ENCODE measurements around the gene PRKAR1B. TPM values are rescaled to one million over a fixed set of nuclear protein-coding genes. Genes with fewer than 3 reads are reported as not detected.

Gene PRKAR1B
- total RNA-seq, 1 experiment from 2014 or later: 6.9 TPM

DNA sequence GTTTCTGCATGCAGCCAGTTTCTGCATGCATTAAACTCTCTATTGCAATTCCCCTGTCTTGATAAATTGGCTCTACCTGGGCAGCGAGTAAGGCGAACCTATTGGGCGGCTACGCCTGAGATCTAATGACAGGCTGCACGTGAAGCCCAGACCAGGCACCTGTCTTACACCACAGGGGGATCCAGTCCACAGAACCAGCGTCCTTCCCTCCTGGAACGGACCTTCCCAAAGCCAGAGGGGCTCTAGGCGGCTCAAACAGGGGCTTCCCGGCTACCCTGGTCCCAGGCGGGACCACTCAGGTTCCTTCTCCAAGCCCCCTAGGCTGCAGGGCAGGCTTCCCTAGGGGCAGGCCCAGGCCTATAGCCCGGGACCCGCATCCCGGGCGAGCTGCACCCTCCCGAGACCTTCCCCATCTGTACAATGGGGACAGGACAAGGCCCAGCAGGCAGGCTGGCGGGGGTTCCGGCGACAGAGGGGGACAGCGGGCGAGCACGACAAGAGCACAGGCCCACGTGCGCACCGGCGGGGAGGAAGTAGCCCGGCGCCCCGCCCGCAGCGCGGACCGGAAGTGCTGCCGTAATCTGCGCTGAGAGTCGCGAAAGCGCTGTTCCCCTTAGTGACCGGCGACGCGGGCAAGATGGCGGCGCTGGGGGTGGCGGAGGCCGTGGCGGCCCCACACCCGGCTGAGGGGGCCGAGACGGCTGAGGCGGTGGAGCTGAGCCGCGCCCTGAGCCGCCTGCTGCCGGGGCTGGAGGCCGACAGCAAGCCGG is 812 bp downstream of the PRKAR1B start, which contains the start of gene DNAAF5:
Gene DNAAF5, plus strand, starts transcription at position 616 of the 770 bp plus-strand sequence. Its CDS starts 22 bp downstream, at position 638.
- no peaks in the 10 kb centered on the region for H3K9me3 ChIP-seq (replicated peaks)
- DNase-seq: peak; percentile 76 to 81
- H3K4me1 ChIP-seq: no peaks in the 10 kb centered on the region
- no peaks in the 10 kb centered on the region for H3K27me3 ChIP-seq
- peak within 1 kb of the TSS; percentile 92 for H3K4me3 ChIP-seq
- peak within 1 kb of the TSS; percentile 52 for H3K27ac ChIP-seq
- no peaks in the 10 kb centered on the region for H3K36me3 ChIP-seq

DNA sequence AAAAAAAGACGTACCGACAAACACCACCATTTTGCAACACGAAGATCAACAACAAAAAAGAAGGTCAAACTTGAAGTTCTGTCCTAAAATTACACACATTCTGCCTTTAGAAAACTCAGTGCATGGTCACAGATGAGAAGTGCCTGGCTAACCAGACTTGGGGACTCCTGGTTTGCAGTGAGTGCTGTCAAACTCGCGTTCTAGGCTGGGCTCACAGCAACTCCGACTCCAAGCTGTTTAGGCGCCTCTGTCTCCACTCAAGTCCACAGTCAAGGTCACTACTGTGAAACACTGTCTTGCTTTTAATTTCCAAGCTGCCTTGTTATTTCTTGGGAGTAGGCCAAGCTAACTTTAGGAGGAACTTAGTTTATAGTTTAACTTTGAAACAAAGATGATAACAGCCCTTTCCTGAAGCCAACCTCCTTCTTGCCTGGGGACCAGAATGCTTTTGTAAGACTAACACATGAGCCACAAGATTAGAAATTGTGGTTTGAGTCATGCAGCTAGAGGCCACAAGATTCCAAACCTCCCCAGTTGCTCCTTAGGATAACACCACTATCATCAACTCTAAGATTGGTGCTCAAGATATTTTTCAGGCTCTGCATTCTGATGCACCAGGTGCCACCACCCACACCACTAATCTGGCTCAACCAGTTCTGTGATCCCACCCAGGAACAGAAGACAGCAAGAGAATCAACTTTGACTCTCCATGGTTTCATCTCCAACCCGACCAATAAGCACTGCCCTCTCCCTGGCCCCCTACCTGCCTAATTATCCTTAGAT is 1.7 kb downstream of the PRKAR1B start:
- H3K27me3 ChIP-seq: no peaks in the 10 kb centered on the region
- DNase-seq: no peak
- H3K9me3 ChIP-seq (replicated peaks): no peaks in the 10 kb centered on the region
- H3K27ac ChIP-seq: no peak overlapping the region
- no peaks in the 10 kb centered on the region for H3K4me1 ChIP-seq
- H3K36me3 ChIP-seq: no peaks in the 10 kb centered on the region
- no peak overlapping the region for H3K4me3 ChIP-seq

DNA sequence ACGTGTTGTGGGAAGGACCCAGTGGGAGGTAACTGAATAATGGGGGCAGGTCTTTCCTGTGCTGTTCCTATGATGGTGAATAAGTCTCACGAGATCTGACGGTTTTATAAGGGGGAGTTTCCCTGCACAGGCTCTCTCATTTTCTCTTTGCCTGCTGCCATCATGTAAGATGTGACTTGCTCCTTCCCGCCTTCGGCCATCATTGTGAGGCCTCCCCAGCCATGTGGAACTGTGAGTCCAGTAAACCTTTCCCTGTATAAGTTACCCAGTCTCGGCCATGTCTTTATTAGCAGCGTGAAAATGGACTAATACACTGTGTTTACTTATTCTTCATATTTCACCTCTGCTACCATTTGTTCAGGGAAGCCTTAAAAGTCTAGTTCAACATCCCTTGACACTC is 2.8 kb downstream of the PRKAR1B start:
- no peak overlapping the region for H3K27ac ChIP-seq
- DNase-seq: no peak
- H3K4me3 ChIP-seq: no peak overlapping the region
- H3K36me3 ChIP-seq: no peaks in the 10 kb centered on the region
- no peaks in the 10 kb centered on the region for H3K9me3 ChIP-seq (replicated peaks)
- no peaks in the 10 kb centered on the region for H3K4me1 ChIP-seq
- H3K27me3 ChIP-seq: no peaks in the 10 kb centered on the region

DNA sequence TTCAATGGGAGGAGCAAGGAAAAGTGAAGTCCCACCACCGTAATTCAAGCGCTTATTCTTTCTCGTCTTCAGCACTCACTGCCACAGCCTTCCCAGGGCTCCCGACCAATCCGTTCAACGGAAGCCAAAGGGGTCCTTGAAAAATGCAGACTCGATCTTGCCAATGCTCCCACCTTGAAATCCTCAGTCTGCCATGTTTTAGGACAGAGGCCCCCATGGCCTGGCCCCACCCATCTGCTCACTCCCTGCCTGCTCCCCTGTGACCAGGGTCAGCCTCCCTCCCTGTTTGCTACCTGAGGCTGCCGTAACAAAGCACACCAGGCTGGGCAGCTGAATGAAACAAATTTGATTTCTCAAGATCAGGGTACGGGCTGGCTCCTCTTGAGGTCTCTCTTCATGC is 3.5 kb downstream of the PRKAR1B start:
- Histone ChIP-seq H3K36me3 (no peaks in the 10 kb centered on the region), H3K4me1 (no peaks in the 10 kb centered on the region), H3K9me3 (replicated peaks) (no peaks in the 10 kb centered on the region), H3K4me3 (no peak overlapping the region), H3K27me3 (no peaks in the 10 kb centered on the region), H3K27ac (no peak overlapping the region)
- no peak for DNase-seq

DNA sequence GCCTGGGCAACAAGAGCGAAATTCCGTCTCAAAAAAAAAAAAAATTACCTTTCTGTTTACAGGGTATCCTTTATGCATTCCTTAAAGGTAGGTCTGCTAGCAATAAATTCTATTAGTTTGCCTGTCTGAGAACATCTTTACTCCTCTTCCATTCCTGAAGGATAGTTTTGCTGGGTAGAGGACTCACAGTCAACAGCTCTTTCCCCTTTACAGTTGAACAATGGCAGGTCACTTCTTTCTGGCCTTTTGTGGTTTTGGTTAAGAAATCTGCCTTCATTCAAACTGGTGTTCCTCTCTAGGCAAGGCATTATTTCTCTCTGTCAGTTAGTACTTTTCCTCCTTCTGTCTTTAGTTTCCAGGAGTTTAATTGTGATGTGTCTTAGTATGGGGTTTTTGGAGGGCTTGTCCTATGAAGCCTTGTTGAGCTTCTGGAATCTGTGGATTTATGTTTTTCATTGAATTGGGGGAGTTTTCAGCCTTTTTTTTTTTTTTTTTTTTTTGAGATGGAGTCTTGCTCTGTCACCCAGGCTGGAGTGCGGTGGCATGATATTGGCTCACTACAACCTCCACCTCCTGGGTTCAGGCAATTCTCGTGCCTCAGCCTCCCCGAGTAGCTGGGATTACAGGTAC is 5.3 kb downstream of the PRKAR1B start:
- DNase-seq: no peak
- Histone ChIP-seq H3K36me3 (no peaks in the 10 kb centered on the region), H3K4me3 (no peak overlapping the region), H3K4me1 (no peaks in the 10 kb centered on the region), H3K9me3 (replicated peaks) (no peaks in the 10 kb centered on the region), H3K27ac (no peak overlapping the region), H3K27me3 (no peaks in the 10 kb centered on the region)

DNA sequence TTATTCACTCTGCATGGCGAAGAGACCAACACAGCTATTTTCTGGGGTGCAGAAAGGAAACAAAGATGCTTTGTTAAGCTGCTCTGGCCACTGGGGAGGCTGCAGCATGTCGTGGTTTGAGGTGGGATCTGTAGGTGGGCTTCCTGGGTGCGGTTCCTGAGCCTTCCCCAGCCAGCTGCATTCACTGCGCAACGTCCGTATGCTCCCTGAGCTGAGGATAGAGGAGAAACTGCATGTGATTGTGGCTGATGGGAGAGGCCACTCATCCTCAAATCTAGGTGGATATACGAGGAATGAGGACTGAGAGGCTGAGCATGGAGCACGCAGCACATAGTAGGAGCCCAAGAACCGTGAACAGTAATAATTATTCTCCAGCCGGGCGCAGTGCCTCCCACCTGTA is 10.4 kb downstream of the PRKAR1B start:
- Histone ChIP-seq H3K9me3 (replicated peaks) (no peaks in the 10 kb centered on the region), H3K4me3 (no peak overlapping the region), H3K27ac (no peak overlapping the region), H3K27me3 (no peaks in the 10 kb centered on the region), H3K4me1 (no peaks in the 10 kb centered on the region), H3K36me3 (no peaks in the 10 kb centered on the region)
- DNase-seq: no peak

DNA sequence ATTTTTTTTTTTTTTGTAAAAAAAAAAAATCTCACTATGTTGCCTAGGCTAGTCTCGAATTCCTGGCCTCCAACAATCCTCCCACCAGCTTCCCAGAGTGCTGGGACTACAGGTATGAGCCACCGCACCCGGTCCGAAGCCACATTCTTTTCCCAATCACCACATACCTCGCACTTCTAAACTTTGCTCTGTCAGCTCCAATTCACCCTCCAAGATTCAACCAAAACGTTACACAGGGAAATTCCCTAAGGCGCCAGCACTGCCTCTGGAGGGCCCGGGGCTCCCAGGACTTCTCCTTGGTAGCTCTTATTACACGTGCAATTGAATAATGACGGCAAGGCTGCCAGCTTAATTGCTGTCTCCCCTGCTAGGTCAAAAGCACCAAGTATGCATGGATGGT is 10.9 kb downstream of the PRKAR1B start:
- H3K4me1 ChIP-seq: no peaks in the 10 kb centered on the region
- H3K27me3 ChIP-seq: no peaks in the 10 kb centered on the region
- no peak overlapping the region for H3K4me3 ChIP-seq
- H3K36me3 ChIP-seq: no peaks in the 10 kb centered on the region
- no peak for DNase-seq
- H3K27ac ChIP-seq: no peak overlapping the region
- no peaks in the 10 kb centered on the region for H3K9me3 ChIP-seq (replicated peaks)

DNA sequence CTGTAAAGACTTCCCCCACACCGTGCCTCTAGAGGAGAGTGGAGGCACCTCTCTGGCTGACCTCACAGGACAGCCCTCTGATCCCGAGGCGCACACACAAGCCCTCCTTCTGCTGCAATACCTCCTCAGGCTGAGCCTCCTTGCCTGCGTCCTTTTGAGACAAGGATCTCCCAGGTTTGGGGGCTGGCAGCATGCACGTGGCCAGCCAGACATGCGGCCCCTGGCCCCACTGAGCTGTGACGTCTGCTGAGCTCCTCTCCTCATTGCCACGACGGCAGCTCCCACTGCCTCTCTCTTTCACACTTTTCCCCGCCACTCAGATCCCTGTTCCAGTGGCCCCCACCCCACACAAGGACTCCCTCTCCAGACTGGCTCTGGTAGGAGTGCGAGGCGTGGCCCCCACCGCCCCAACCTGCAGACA is 12.8 kb downstream of the PRKAR1B start:
- no peaks in the 10 kb centered on the region for H3K4me1 ChIP-seq
- H3K36me3 ChIP-seq: no peaks in the 10 kb centered on the region
- H3K4me3 ChIP-seq: no peak overlapping the region
- no peak for DNase-seq
- H3K27me3 ChIP-seq: no peaks in the 10 kb centered on the region
- no peak overlapping the region for H3K27ac ChIP-seq
- no peaks in the 10 kb centered on the region for H3K9me3 ChIP-seq (replicated peaks)

DNA sequence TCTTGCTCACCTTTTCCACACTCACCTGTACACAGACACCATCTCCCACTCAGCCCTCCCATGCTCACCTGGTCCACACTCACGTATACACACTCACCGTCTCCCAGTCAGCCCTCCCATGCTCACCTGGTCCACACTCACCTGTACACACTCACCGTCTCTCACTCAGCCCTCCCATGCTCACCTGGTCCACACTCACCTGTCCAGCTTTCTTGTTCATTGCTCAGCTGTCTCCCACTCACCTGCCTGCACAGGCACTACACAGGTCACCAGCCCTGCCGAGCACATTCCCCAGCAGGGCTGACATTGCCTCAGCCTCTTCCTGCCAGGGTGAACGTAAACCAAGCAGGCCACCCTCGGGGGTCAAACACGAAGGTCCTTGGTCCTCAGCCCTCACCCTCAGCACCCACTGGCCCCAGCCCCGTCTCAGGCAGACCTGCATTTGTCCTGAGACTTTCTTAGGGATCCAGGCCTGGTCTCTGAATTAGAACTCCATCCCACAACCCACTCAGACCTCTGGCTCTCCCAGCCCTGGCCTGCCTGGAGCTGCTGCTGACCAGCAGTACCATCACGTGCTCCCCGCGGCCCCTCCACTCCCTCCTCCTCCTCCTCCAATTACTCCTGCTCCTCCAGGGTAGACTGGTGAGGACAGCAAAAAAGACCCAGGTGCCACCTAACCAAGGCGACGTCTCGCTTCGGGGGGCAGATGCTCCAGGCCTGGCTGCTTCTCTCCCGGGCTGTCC is 13.4 kb downstream of the PRKAR1B start:
- no peak overlapping the region for H3K27ac ChIP-seq
- no peak overlapping the region for H3K4me3 ChIP-seq
- H3K27me3 ChIP-seq: no peaks in the 10 kb centered on the region
- H3K4me1 ChIP-seq: no peaks in the 10 kb centered on the region
- no peak for DNase-seq
- H3K9me3 ChIP-seq (replicated peaks): no peaks in the 10 kb centered on the region
- no peaks in the 10 kb centered on the region for H3K36me3 ChIP-seq

DNA sequence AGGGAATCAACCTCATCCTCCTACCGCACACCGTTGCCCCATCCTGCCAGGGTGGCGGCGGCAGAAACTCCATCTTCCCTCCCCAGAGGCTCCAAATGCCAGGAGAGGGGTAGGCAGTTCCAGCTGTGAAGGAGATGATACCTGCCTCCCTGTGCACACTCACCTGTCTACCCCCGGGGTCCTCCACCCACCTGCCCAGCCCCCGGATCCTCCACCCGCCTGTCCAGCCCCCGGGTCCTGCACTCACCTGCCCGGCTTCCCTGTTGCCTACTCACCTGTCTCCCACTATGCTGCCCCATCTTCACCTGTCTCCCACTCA is 14.0 kb downstream of the PRKAR1B start:
- no peaks in the 10 kb centered on the region for H3K4me1 ChIP-seq
- H3K27me3 ChIP-seq: no peaks in the 10 kb centered on the region
- no peak for DNase-seq
- no peaks in the 10 kb centered on the region for H3K9me3 ChIP-seq (replicated peaks)
- no peak overlapping the region for H3K4me3 ChIP-seq
- H3K27ac ChIP-seq: no peak overlapping the region
- no peaks in the 10 kb centered on the region for H3K36me3 ChIP-seq

DNA sequence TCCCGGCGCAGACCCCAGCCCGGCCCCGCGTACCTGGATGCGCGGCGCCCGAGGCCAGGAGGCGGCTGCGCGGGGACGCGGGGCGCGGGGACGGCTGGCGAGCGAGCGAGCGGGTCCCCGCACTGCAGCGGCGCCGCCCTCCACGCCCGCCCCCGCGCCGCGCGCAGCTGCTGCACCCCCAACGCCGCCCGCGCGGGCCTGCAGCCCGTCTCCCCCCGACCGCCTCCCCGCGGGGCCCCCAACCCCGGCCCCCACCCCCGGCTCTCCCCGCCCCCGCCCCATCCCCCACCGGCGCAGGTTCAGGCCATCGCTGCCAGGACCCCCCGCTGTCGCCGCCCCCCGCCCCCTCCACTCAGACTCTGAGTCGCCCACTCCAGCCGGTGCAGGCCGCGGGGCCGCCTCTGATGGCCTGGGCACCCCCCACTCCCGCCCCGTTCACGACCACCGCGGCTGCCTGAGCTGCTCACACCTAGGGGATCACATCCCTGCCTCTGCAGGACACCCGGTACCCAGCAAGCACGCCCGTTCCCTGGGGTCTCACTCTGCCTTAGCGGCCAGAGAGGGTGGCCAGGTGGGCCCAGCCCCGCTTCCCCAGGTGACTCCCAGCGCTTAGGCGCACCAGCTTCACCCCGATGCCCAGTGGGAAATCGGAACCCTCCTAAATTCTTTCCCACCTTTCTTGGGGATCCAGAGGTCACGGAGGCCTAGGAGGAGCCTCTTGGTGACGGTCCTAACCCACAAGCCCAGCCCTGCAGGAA is 14.5 kb downstream of the PRKAR1B start:
- H3K27me3 ChIP-seq: no peaks in the 10 kb centered on the region
- no peaks in the 10 kb centered on the region for H3K4me1 ChIP-seq
- H3K4me3 ChIP-seq: no peak overlapping the region
- H3K9me3 ChIP-seq (replicated peaks): no peaks in the 10 kb centered on the region
- no peak for DNase-seq
- H3K27ac ChIP-seq: no peak overlapping the region
- H3K36me3 ChIP-seq: no peaks in the 10 kb centered on the region

DNA sequence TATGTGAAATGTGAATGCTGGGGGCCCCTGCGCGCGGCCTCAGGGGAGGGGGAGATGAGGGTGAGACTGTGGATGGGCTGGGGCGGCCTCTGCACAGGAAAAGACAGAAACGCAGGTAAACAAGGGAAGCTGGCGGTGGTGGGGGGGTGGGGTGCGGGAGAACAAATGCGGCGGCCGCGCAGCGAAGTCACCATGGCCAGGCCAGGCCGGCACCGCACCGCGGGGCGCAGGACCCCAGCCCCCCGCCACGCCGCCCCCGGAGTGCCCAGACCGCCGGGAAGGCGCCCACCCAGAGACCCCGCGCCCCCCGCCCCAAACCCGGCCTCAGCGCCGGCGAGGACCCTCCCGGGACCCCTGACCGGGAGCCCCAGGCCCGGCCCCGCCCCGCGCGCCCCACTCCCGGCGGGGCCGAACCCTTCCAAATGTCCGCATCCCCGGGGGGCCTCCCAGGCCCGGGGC is 15.1 kb downstream of the PRKAR1B start:
- no peak overlapping the region for H3K27ac ChIP-seq
- H3K4me1 ChIP-seq: no peaks in the 10 kb centered on the region
- no peak overlapping the region for H3K4me3 ChIP-seq

DNA sequence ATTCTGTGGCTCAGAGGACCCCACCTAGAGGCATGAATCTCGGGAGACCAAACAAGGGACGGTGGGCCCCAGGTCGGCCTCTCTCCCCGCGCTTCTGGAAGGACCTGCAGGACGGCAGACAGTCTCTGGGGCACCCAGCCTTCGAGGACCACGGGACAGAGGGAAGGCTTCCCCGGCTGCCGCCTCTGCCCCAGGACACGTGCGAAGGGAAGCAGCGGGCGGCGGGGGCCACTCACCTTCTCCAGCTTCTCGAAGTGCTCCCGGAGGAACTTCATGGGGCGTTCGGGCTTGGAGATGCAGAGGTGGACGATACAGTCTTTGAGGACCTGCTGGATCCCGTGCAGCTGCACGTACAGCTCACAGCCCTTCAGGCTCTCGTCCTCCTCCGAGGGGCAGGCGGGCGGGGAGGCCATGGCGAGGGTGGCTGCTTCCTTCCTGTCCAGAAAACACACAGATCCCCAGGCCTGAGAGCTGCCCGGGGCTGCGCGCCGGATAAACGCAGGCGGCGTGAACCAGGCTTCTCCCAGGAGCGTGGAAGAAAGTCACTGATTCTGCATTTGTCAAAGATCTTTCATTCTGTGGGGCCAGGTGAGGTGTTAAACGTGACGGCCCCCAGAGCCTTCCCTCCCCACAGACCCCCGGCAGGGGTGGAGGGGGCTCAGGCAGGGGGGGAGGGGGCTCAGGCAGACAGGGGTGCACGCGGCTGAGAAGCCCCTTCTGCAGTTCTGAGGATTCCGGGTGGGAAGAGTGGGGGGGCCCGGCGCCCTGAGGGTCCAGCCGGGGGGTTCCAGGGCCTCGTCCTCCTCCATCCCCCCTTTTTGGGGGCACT is 15.8 kb downstream of the PRKAR1B start:
- no peak for DNase-seq
- Histone ChIP-seq H3K4me3 (no peak overlapping the region), H3K27me3 (no peaks in the 10 kb centered on the region), H3K4me1 (no peaks in the 10 kb centered on the region), H3K36me3 (no peaks in the 10 kb centered on the region), H3K27ac (no peak overlapping the region), H3K9me3 (replicated peaks) (no peaks in the 10 kb centered on the region)

More for the DNA sequence above, 15.1 kb downstream of the PRKAR1B start:
- no peak for DNase-seq
- no peaks in the 10 kb centered on the region for H3K36me3 ChIP-seq
- no peaks in the 10 kb centered on the region for H3K27me3 ChIP-seq
- no peaks in the 10 kb centered on the region for H3K9me3 ChIP-seq (replicated peaks)

Data from SJCRH30 (cell line).